ENCODE measurements around the gene PSMA4.
"Not testable (repeated sequence)": the region's sequence is repeated elsewhere in the genome, so short reads cannot be mapped to it uniquely, and the experiment has no call there.

PSMA4 gene

DNA sequence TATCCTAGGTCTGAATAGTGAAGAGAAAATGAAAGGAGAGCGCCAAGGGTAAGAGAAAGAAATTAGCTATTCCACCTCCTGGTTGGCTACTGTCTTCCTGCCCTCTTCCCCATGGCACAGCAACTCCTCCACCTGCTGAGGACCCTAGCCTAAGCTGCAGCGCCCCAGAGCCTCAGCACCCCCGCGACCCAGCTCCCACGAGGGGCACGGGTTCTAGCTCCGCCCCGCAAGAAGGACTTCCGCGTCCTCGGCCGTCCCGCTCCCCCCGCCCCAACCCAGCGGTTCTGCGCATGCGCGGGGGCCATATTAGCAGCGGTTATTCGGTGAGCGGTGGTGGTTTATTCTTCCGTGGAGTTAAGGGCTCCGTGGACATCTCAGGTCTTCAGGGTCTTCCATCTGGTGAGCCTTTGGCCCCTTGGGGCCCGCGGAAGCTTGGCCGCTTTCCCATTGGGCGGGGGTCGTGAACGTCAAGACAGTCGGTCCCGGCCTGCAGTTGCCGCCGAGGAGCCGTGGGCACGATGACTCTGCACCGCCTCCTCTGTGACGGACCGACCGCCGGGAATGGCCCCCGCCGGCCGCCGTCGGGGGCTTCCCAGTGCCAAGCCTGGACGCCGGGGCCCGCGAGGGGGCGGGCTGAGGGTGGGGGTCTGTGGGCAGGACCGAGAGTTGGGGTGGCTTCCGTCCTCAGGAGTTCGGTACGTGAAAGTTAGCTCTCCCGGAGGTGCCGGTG, at the start of gene PSMA4:
Gene PSMA4, plus strand, starts transcription at position 304 of the 730 bp plus-strand sequence. CDS start 1,484 bp downstream, outside the sequence.
- DNase-seq, result peak; percentile 71 to 84

- DNase-seq, result no peak
Observed at GRCh38 chr15:78492872-78493271, 47.4 kb upstream of the PSMA4 start.

- no peak for DNase-seq
Observed at GRCh38 chr15:78501857-78502256, 38.4 kb upstream of the PSMA4 start.

DNA sequence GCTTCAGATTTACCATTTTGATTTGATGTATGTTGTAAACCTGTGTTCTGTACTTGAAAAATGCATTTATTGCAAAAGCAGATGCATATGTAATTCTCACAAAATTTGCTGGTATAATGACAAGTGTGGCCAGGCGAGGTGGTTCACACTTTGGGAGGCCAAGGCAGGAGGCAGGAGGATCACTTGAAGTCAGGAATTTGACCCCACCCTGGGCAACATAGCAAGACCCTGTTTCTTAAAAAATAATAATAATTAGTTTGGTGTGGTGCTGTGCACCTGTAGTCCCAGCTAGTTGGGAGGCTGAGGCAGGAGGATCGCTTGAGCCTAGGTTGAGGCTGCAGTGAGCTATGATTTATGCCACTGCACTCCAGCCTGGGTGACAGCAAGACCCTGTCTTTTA, 37.6 kb upstream of the PSMA4 start:
- no peak for DNase-seq

GRCh38 chr15:78506971-78507830, 33.0 kb upstream of the PSMA4 start, which contains the start of gene HYKK:
Gene HYKK, plus strand, starts transcription at chr15:78507577. Its CDS starts 5,512 bp downstream, at chr15:78513089.
- DNase-seq, result peak; percentile 73 to 83

- DNase-seq, result no peak
Observed at GRCh38 chr15:78507831-78508160, 32.4 kb upstream of the PSMA4 start.

GRCh38 chr15:78508272-78508671, 32.0 kb upstream of the PSMA4 start:
- DNase-seq, result no peak

GRCh38 chr15:78509726-78510312, 30.4 kb upstream of the PSMA4 start:
- DNase-seq, result no peak

DNA sequence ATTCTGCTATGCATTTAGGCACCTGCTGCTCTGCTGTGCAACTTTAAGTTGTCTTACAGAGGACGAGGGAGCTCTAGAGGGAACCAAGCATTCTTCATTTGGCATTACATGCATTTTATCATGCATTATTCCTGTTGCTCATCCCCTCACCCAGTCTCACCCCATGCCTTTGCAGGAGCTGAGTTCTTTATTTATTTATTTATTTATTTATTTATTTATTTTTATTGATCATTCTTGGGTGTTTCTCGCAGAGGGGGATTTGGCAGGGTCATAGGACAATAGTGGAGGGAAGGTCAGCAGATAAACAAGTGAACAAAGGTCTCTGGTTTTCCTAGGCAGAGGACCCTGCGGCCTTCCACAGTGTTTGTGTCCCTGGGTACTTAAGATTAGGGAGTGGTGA, 20.2 kb upstream of the PSMA4 start:
- DNase-seq, result not testable (repeated sequence)

DNA sequence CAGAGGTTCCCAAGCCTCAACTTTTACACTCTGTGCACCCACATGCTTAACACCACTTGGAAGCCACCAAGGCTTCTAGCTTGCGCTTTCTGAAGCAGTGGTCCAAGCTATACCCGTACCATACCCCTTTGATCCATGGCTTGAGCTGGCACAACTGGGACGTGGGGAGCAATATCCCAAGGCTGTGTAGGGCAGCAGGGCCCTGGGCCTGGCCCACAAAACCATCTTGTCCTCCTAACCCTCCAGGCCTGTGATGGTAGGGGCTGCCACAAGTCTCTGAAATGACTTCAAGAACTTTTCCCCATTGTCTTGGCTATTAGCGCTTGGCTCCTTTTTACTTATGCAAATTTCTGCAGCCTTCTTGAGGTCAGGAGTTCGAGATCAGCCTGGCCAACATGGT, 16.0 kb upstream of the PSMA4 start:
- no peak for DNase-seq

DNA sequence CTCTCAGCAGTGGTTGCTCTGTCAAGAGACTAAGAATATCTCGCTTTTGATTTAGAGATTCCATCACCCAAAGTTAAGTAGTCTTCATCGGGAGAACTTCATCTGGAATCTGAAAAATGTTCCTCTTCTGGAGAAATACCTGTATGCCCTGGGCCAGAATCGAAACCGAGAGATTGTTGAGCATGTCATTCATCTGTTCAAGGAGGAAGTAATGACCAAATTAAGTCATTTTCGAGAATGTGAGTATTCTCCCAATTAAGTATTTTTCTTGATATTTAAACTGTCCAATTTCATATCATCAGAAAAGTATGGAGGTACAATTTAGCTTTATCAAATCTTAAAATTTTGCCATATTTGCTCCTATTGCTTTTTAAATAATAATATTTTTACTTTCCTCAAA, 12.9 kb upstream of the PSMA4 start:
- no peak for DNase-seq

- no peak for DNase-seq
Observed at GRCh38 chr15:78533331-78533730, 6.9 kb upstream of the PSMA4 start.

DNA sequence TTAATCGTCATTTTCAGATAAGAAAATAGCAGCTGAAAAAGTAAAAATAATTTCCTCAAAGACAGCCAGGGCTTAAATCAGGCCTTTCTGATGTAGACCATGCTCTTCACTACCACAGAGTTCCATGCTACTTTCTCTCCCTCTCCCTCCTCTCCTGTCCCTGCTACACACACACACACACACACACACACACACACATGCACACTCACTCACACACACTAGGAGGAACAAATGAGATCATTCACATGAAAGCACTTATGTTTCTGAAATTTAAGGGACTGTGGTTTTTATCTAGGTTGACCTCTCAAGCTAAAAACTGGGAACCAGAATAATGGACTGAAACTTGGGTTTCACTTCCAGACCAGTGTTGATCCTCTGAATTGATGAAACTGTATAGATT, 4.1 kb upstream of the PSMA4 start:
- no peak for DNase-seq

- DNase-seq, result no peak
Observed at GRCh38 chr15:78537266-78537905, 2.9 kb upstream of the PSMA4 start.

DNA sequence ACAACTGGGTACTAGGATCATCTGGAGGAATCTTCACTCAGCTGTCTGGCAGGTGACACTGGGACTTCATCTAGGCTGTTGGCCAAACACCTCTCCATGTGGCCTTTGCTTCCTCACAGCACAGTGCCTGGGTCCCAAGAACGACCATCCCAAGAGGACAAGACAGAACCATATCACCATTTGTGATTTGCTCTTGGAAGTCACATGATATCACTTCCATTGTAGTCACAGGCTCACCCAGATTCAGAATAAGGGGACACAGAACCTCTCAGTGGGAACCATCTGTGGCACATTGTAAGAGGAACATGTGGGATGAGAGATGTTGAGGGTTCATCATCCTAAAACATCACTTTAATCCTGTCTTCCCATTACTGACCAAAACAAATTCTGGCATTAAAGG, 1.9 kb upstream of the PSMA4 start:
- no peak for DNase-seq

DNA sequence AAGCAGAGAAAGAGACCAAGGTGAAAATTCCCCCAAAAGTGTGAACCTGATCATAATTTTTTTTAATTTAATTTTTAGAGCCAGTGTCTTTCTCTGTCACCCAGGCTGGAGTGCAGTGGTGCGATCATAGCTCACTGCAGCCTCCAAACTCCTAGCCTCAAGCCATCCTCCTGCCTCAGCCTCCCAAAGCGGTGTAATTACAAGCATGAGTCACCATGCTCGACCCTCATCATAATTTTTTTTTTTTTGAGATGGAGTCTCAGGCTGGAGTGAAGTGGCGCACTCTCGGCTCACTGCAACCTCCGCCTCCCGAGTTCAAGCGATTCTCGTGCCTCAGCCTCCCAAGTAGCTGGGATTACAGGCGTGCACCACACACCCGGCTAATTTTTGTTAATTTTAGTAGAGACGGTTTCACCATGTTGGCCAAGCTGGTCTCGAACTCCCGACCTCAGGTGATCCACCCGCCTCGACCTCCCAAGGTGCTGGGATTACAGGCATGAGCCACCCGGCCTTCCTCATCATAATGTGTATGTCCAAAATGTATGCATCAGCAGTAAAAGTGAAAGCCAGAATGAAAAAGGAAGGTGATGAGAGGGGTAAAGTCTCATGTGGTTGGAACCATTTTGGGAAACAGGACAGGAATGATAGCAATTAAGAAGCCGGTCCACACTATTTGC, 642 bp upstream of the PSMA4 start:
- not testable (repeated sequence) for DNase-seq

GRCh38 chr15:78540871-78541743, 863 bp downstream of the PSMA4 start:
- DNase-seq, result no peak

DNA sequence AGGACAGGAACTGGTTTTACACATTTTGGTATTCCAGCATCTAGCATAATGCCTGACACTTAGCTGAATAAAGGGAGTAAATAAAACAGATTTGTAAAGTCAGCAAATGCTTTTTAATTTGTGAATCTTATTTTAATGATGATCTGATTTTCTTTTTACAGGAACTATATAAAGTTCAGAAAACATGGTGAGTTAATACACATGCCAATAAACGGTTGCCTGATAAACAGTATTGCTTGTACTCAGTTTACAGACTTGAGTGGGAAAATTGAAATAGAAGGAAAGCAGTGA, 1.4 kb downstream of the PSMA4 start:
- no peak for DNase-seq

DNA sequence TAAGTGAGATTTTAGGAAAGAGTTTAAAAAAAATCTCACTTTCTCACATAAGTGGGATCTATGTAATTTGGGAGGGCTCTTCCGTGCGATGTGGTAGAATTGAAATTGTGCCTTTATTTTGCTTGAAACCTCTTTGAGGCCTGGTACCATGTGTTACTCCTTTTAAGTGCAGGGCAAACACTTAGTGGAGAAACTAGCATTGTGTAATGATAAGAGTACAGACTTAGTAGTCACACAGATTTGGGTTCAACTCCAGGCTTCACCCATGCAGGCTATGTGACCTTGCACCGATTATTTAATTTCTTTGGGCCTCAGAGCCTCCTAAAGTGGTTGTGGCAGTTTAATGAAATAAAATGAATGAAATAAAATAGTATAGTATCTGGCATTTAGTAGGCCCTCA, 2.4 kb downstream of the PSMA4 start:
- no peak for DNase-seq

- DNase-seq, result no peak
Observed at GRCh38 chr15:78550194-78550593, 9.9 kb downstream of the PSMA4 start.

GRCh38 chr15:78550815-78551214, 10.6 kb downstream of the PSMA4 start:
- DNase-seq, result no peak

- DNase-seq, result no peak
Observed at GRCh38 chr15:78551902-78552301, 11.7 kb downstream of the PSMA4 start.

All from NCI-H1930 (cell line).